Heart left ventricle (tissue), 16 donors: ENCODE measurements around the gene NKAIN2. TPM values are rescaled to one million over a fixed set of nuclear protein-coding genes. Genes with fewer than 3 reads are reported as not detected.

Experiments used
- ATAC-seq, 4 donors: fragments of 200-7000 bp; cut with Tn5 transposase; one replicate each; pipeline ENCODE4 v1.9.1; 2020 to 2022; ENCODE audit warnings: moderate library complexity in 4 of 4, mild to moderate bottlenecking in 3 of 4, moderate number of reproducible peaks in 1 of 4
- DNase-seq, 5 donors: peaks; one replicate each; pipeline ENCODE4 v3.0.0-alpha.2; 2020
- H3K27ac ChIP-seq, 12 donors: fragments of 200-600 bp; sonication (generic) in 4 of 12; one replicate each; pipeline versions ENCODE4 v1.5.0 to v1.8.0; 2016 to 2022; ENCODE audit warnings: mild to moderate bottlenecking in 2 of 12
- H3K27me3 ChIP-seq, 9 donors: fragments of 200-600 bp; sonication (generic) in 2 of 9; one replicate each; pipeline versions ENCODE4 v1.5.1 to v1.8.0; 2016 to 2022; ENCODE audit warnings: mild to moderate bottlenecking in 3 of 9
- H3K36me3 ChIP-seq, 9 donors: fragments of 200-600 bp; sonication (generic) in 2 of 9; one replicate each; pipeline versions ENCODE4 v1.5.0 to v1.8.0; 2018 to 2022; ENCODE audit warnings: mild to moderate bottlenecking in 2 of 9
- H3K4me1 ChIP-seq, 12 donors: fragments of 200-600 bp; sonication (generic) in 4 of 12; one replicate each; pipeline versions ENCODE4 v1.5.0 to v1.8.0; 2016 to 2022; ENCODE audit warnings: mild to moderate bottlenecking in 3 of 12
- H3K4me3 ChIP-seq, 12 donors: fragments of 200-600 bp; sonication (generic) in 4 of 12; one replicate each; pipeline versions ENCODE4 v1.5.0 to v1.8.0; 2017 to 2022; ENCODE audit warnings: mild to moderate bottlenecking in 9 of 12, moderate library complexity in 4 of 12
- H3K9me3 ChIP-seq, 12 donors: fragments of 200-600 bp; sonication (generic) in 4 of 12; one replicate each; pipeline versions ENCODE4 v1.5.0 to v1.8.0; 2016 to 2022; ENCODE audit warnings: mild to moderate bottlenecking in 1 of 12
- CTCF ChIP-seq, 12 donors: fragments of 200-600 bp; sonication (generic) in 4 of 12; IDR thresholded peaks; one replicate each; pipeline versions ENCODE4 v1.5.0 to v1.8.0; 2018 to 2022; ENCODE audit warnings: antibody characterized with exemption in 12 of 12, mild to moderate bottlenecking in 5 of 12
- POLR2A ChIP-seq, 2 donors: fragments of 450-650 bp; IDR thresholded peaks; one replicate each; pipeline ENCODE4 v1.6.1; 2017; ENCODE audit warnings: antibody characterized with exemption in 2 of 2, mild to moderate bottlenecking in 2 of 2, moderate library complexity in 2 of 2
- WGBS, 4 donors: extraction: QIAGEN DNeasy Blood & Tissue Kit in 2 of 4; methylation state at CpG; one replicate each; pipeline versions ENCODE4 v1.1.5 to v1.1.7; 2013 to 2018; 5-methylcytosine and 5-hydroxymethylcytosine counted together
- intact Hi-C, 10 donors: fragments of 100-400 bp; cut with DNase I; formaldehyde crosslinking; loops; one replicate each; pipeline versions ENCODE4 v1.11.1 to v1.14.2; 2022
- polyA plus RNA-seq, 2 donors: library from polyadenylated mRNA; stranded (reverse); fragments of 200-250 nt; gene quantifications; one replicate each; pipeline ENCODE4 v1.2.3, GENCODE V29; 2013
- total RNA-seq, 9 donors: library from RNA; depleted of rRNA in 2 of 9; stranded (reverse); fragments of >200 nt in 2 of 9; fragmentation: NEBNext Ultra II Directional in 3 of 9; extraction: Animal tissue kit (Norgen Biotek cat#: 25700) in 3 of 9; gene quantifications; one replicate each; pipeline versions ENCODE4 v1.1.0 to v1.2.4, GENCODE V29; 2016 to 2023
- donor health status: ischemic (EF 13 %, LVEDD 7.1; RV severe dilation, severe dysfunction).
- donor health status: healthy with polysubstance abuse.
- donor health status: DM: no; HTN: yes; CAD: no.
- donor health status: DM: no; HTN: no; CAD: no.
- donor health status: ischemic (EF 25% LVEDD 6.9; RV normal size, moderate dysfunction).
- donor health status: ischemic (EF 25% LVEDD 5.7; RV mildly dilated, moderate dysfunction).
- donor health status: healthy.
- donor health status: DM: yes; HTN: yes; CAD: no.
- donor health status: ischemic (EF 35%, LVEDD 5.7; RV mildly dilated, moderate dysfunction).
- donor health status: nonischemic (EF 11% LVEDD 7.7; RV severe dilation, severe dysfunction).
- donor health status: DM: yes; HTN: yes; CAD: no.
- donor health status: PGD.
- donor health status: ischemic (EF 29% LVEDD 5.4; RV normal size, mild dysfunction).
- donor health status: nonischemic (EF 23%, LVEDD 6.1; RV moderate dilation, normal function).

The NKAIN2 gene
- total and polyA plus RNA-seq, 11 donors = 0.19 to 0.83 (median 0.33) TPM; not detected in 2

- Histone ChIP-seq H3K36me3 (no peaks in the 10 kb centered on the region), H3K27ac (no peak overlapping the region), H3K4me3 (no peak overlapping the region), H3K9me3 (no peaks in the 10 kb centered on the region), H3K27me3 (peaks cover 0 to 42% (median 6%) of the 10 kb centered on the region in 9 donors), H3K4me1 (no peaks in the 10 kb centered on the region)
- DNase-seq (no peak), ATAC-seq (no peak)
- TF ChIP-seq CTCF (IDR thresholded peaks at IDR 0.05) (no peak), POLR2A (IDR thresholded peaks at IDR 0.05) (no peak)
- 72 to 80% (median 75%) methylated on average over 3 of the region's 3 CpGs for WGBS, 4 donors
- intact Hi-C loops = no loop called here
These were observed 6.5 kb downstream of the NKAIN2 start for GRCh38 chr6:123810214-123810613.

- H3K27ac ChIP-seq = no peak overlapping the region
- H3K36me3 ChIP-seq = no peaks in the 10 kb centered on the region
- intact Hi-C loops = no loop called here
- 85 to 96% (median 89%) methylated on average over 2 of the region's 2 CpGs for WGBS, 4 donors
- no peaks in the 10 kb centered on the region for H3K9me3 ChIP-seq
- H3K27me3 ChIP-seq = peaks cover 0 to 38% (median 4%) of the 10 kb centered on the region in 9 donors
- no peak overlapping the region for H3K4me3 ChIP-seq
- H3K4me1 ChIP-seq = no peaks in the 10 kb centered on the region
- ATAC-seq (no peak), DNase-seq (no peak)
- no peak for TF ChIP-seq POLR2A (IDR thresholded peaks at IDR 0.05)
- TF ChIP-seq CTCF (IDR thresholded peaks at IDR 0.05) = no peak
These were observed 7.3 kb downstream of the NKAIN2 start for GRCh38 chr6:123810948-123811347.

- Histone ChIP-seq H3K27me3 (peaks cover 0 to 38% (median 0%) of the 10 kb centered on the region in 9 donors), H3K27ac (no peak overlapping the region), H3K36me3 (no peaks in the 10 kb centered on the region), H3K4me1 (no peaks in the 10 kb centered on the region), H3K4me3 (no peak overlapping the region), H3K9me3 (no peaks in the 10 kb centered on the region)
- WGBS, 4 donors = 28 to 61% (median 38%) methylated on average over 1 of the region's 1 CpG
- intact Hi-C loops = no loop called here
- DNase-seq (no peak), ATAC-seq (no peak)
- TF ChIP-seq POLR2A (IDR thresholded peaks at IDR 0.05) (no peak), CTCF (IDR thresholded peaks at IDR 0.05) (no peak)
These were observed 7.7 kb downstream of the NKAIN2 start for GRCh38 chr6:123811378-123811777.

GRCh38 chr6:123812621-123813020 lies 9.0 kb downstream of the NKAIN2 start:
- Histone ChIP-seq H3K36me3 (no peaks in the 10 kb centered on the region), H3K9me3 (no peaks in the 10 kb centered on the region), H3K27ac (no peak overlapping the region), H3K27me3 (peaks cover 0 to 27% (median 0%) of the 10 kb centered on the region in 9 donors), H3K4me3 (no peak overlapping the region), H3K4me1 (no peaks in the 10 kb centered on the region)
- DNase-seq = no peak
- TF ChIP-seq POLR2A (IDR thresholded peaks at IDR 0.05) (no peak), CTCF (IDR thresholded peaks at IDR 0.05) (no peak)
- WGBS, 4 donors = 78 to 81% (median 78%) methylated on average over 2 of the region's 2 CpGs
- no peak for ATAC-seq
- intact Hi-C loops = no loop called here
